Bronchial epithelial cell (primary cell): ENCODE data around the gene NOS3. TPM values are rescaled to one million over a fixed set of nuclear protein-coding genes. Genes with fewer than 3 reads are reported as not detected.

ENCODE experiments used
- DNase-seq: peaks from one replicate; pipeline ENCODE4 v3.0.0-alpha.2; 2010; ENCODE audit warnings: low read depth
- FAIRE-seq: peaks from 2 replicates; lab custom pipeline; 2011; peaks lifted over from hg19 to GRCh38; lab: Jason Lieb, UNC
- H3K27me3 ChIP-seq: 2 replicates; pipeline ENCODE4 v1.5.1; 2011; ENCODE audit warnings: low read length; ENCODE audit not compliant: control insufficient read depth, insufficient read depth
- H3K36me3 ChIP-seq: 2 replicates; pipeline ENCODE4 v1.5.1; 2011; ENCODE audit warnings: low read length; ENCODE audit not compliant: control insufficient read depth, insufficient read depth
- H3K4me3 ChIP-seq: 2 replicates; pipeline ENCODE4 v1.5.1; 2011; ENCODE audit warnings: mild to moderate bottlenecking, low read depth, low read length, control low read depth
- CTCF ChIP-seq: IDR thresholded peaks from 2 replicates; pipeline ENCODE4 v1.5.1; 2011; ENCODE audit warnings: mild to moderate bottlenecking, moderate library complexity, low read length, control low read depth, inconsistent platforms; ENCODE audit not compliant: insufficient read depth, severe bottlenecking
- total RNA-seq: library from RNA; depleted of rRNA; stranded (reverse); fragments of >200 nt; gene quantifications from 2 replicates; pipeline ENCODE4 v1.2.1, GENCODE V29; 2014

NOS3 gene
- total RNA-seq, 1 donor from 2014 or later: under 0.01 TPM

GRCh38 chr7:151018421-151019129 is 27.8 kb downstream of the NOS3 start:
- Histone ChIP-seq H3K36me3 (no peaks in the 10 kb centered on the region), H3K27me3 (peaks cover 9% of the 10 kb centered on the region), H3K4me3 (peak overlapping the region; percentile 11)
- TF ChIP-seq CTCF: no peak
- FAIRE-seq (no peak), DNase-seq (peak; percentile 19)

- Histone ChIP-seq H3K27me3 (peaks cover 6% of the 10 kb centered on the region), H3K4me3 (no peak overlapping the region), H3K36me3 (no peaks in the 10 kb centered on the region)
- TF ChIP-seq CTCF: no peak
- DNase-seq (no peak), FAIRE-seq (no peak)
Observed at GRCh38 chr7:151019130-151019447, 28.3 kb downstream of the NOS3 start.

GRCh38 chr7:151020231-151020630 is 29.4 kb downstream of the NOS3 start:
- no peak for FAIRE-seq
- TF ChIP-seq CTCF: no peak
- no peak overlapping the region for H3K4me3 ChIP-seq

GRCh38 chr7:151023232-151023631 is 32.4 kb downstream of the NOS3 start:
- Histone ChIP-seq H3K27me3 (peaks cover 6% of the 10 kb centered on the region), H3K36me3 (no peaks in the 10 kb centered on the region), H3K4me3 (no peak overlapping the region)
- TF ChIP-seq CTCF: no peak
- DNase-seq: no peak
- no peak for FAIRE-seq

More at GRCh38 chr7:151020231-151020630, 29.4 kb downstream of the NOS3 start:
- Histone ChIP-seq H3K36me3 (no peaks in the 10 kb centered on the region), H3K27me3 (peaks cover 6% of the 10 kb centered on the region)
- no peak for DNase-seq

GRCh38 chr7:151024435-151025056 is 33.7 kb downstream of the NOS3 start, which contains the start of gene ATG9B:
Gene ATG9B, minus strand, starts transcription at chr7:151024494. Its CDS starts 71 bp downstream, at chr7:151024423.
- no peak for TF ChIP-seq CTCF
- FAIRE-seq (no peak), DNase-seq (peak; percentile 42)
- Histone ChIP-seq H3K27me3 (no peaks in the 10 kb centered on the region), H3K4me3 (no peak within 1 kb of the TSS), H3K36me3 (no peaks in the 10 kb centered on the region)
